Activated naive CD4-positive, alpha-beta T cell treated with anti-CD3 and anti-CD28 coated beads, Interleukin-2, amount 10 ng/mL, durations not matched to agents 7 days and 5 days (primary cell): Measurements from ENCODE around the gene IZUMO1R.

Experiments used
- CTCF ChIA-PET: fragments of 350-600 bp; sonication (Branson Sonifier 250); formaldehyde crosslinking; loops from one replicate; lab custom pipeline; 2021; ENCODE audit warnings: antibody characterized with exemption; lab: Charles Lee
- DNase-seq: peaks from one replicate; pipeline ENCODE4 v3.0.0-alpha.2; 2020
- H3K27ac Mint-ChIP-seq: one replicate; pipeline ENCODE4 v1.8.0; 2021; ENCODE audit warnings: mild to moderate bottlenecking, moderate library complexity, mixed read lengths
- H3K27me3 Mint-ChIP-seq: one replicate; pipeline ENCODE4 v1.8.0; 2021; ENCODE audit warnings: mild to moderate bottlenecking, mixed read lengths
- H3K36me3 Mint-ChIP-seq: one replicate; pipeline ENCODE4 v1.8.0; 2021; ENCODE audit warnings: mixed read lengths
- H3K4me1 Mint-ChIP-seq: one replicate; pipeline ENCODE4 v1.8.0; 2021; ENCODE audit warnings: mixed read lengths
- H3K4me3 Mint-ChIP-seq: one replicate; pipeline ENCODE4 v1.8.0; 2021; ENCODE audit warnings: mild to moderate bottlenecking, moderate library complexity, mixed read lengths
- H3K9me3 Mint-ChIP-seq: one replicate; pipeline ENCODE4 v1.8.0; 2021; ENCODE audit warnings: mixed read lengths

Gene IZUMO1R

GRCh38 chr11:94308024-94308423 lies 3.6 kb downstream of the IZUMO1R start:
- Mint-ChIP-seq H3K4me3 (no peak overlapping the region), H3K27me3 (peaks cover 3% of the 10 kb centered on the region), H3K27ac (no peak overlapping the region), H3K36me3 (no peaks in the 10 kb centered on the region), H3K9me3 (no peaks in the 10 kb centered on the region), H3K4me1 (no peaks in the 10 kb centered on the region)
- no peak for DNase-seq
- CTCF ChIA-PET: no interaction called here

DNA sequence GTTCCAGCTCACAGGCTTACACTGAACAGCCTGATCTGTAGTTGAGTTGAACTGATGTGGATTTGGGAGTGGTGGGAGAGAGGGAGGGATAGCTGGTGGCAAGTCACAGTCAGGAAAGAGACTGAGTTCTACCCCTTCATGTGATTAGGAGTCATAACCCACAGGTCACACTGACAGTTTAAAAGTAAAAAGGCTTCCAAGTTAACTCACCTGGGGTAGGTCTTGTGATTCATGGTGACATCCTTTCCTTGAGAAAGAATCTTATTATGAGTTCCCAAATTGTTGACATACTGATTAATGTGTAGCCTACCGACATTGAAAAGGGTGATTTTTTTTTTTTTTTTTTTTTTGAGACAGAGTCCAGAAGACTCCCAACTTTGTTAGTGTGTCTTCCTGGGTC lies 5.4 kb downstream of the IZUMO1R start:
- Mint-ChIP-seq H3K36me3 (no peaks in the 10 kb centered on the region), H3K27me3 (peaks cover 3% of the 10 kb centered on the region), H3K27ac (no peak overlapping the region), H3K4me1 (no peaks in the 10 kb centered on the region), H3K4me3 (no peak overlapping the region), H3K9me3 (no peaks in the 10 kb centered on the region)
- CTCF ChIA-PET: no interaction called here
- DNase-seq: no peak

DNA sequence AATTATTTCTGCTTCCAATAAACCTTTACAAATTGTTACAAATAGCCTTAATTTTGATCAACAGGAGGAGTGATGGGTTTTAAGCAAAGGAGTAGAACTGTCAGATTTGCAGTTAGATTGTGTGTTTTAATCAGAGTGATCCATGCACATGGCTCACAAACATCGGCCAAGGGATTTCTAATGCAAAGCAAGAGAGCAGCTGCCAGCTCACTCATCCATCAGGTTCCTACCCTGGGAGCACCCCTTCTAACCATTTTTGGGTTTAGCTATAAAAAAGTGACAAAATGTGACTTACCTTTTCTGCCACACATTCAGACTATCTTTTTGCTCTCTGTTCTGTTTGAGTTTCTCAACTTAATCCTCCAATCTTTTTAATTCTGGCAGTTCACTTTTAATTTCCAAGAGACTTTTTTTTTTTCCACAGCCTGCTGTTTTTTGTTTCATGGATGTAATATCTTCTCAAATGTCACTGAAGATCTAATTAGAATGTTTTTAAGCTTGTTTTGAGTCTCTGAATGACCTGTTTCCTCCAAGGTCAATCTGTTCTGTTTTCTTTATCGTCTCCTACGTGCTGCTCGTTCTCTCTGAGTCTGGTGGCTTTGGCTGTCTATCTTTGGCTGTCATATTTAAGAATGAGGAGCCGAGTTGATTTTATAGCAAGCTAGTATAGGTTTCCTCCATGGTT lies 6.0 kb downstream of the IZUMO1R start:
- Mint-ChIP-seq H3K36me3 (no peaks in the 10 kb centered on the region), H3K4me3 (no peak overlapping the region), H3K9me3 (no peaks in the 10 kb centered on the region), H3K4me1 (no peaks in the 10 kb centered on the region), H3K27ac (no peak overlapping the region), H3K27me3 (peaks cover 3% of the 10 kb centered on the region)
- no peak for DNase-seq
- CTCF ChIA-PET: interaction anchor here (0.8 kb wide), 1 partner anchor 13 kb away, joined by 3 read pairs; no protein-coding TSS in a partner anchor

- CTCF ChIA-PET: no interaction called here
- no peaks in the 10 kb centered on the region for H3K27me3 Mint-ChIP-seq
Measured at GRCh38 chr11:94312339-94312738, 8.0 kb downstream of the IZUMO1R start.

GRCh38 chr11:94314064-94314463 lies 9.7 kb downstream of the IZUMO1R start:
- CTCF ChIA-PET: no interaction called here

More at GRCh38 chr11:94312339-94312738, 8.0 kb downstream of the IZUMO1R start:
- DNase-seq: no peak
- H3K4me1 Mint-ChIP-seq: no peaks in the 10 kb centered on the region
- no peaks in the 10 kb centered on the region for H3K36me3 Mint-ChIP-seq
- H3K9me3 Mint-ChIP-seq: no peaks in the 10 kb centered on the region
- no peak overlapping the region for H3K4me3 Mint-ChIP-seq
- H3K27ac Mint-ChIP-seq: no peak overlapping the region

GRCh38 chr11:94315664-94316063 lies 11.3 kb downstream of the IZUMO1R start:
- H3K27ac Mint-ChIP-seq: no peak overlapping the region
- H3K4me3 Mint-ChIP-seq: no peak overlapping the region
- DNase-seq: no peak
- no peaks in the 10 kb centered on the region for H3K36me3 Mint-ChIP-seq
- CTCF ChIA-PET: interaction anchor here (1.0 kb wide), 1 partner anchor 143 kb away, joined by 3 read pairs; no protein-coding TSS in a partner anchor
- no peaks in the 10 kb centered on the region for H3K27me3 Mint-ChIP-seq
- no peaks in the 10 kb centered on the region for H3K4me1 Mint-ChIP-seq
- H3K9me3 Mint-ChIP-seq: no peaks in the 10 kb centered on the region

More at GRCh38 chr11:94314064-94314463, 9.7 kb downstream of the IZUMO1R start:
- no peak overlapping the region for H3K4me3 Mint-ChIP-seq
- H3K27me3 Mint-ChIP-seq: no peaks in the 10 kb centered on the region
- no peaks in the 10 kb centered on the region for H3K4me1 Mint-ChIP-seq
- H3K9me3 Mint-ChIP-seq: no peaks in the 10 kb centered on the region
- no peaks in the 10 kb centered on the region for H3K36me3 Mint-ChIP-seq
- no peak for DNase-seq
- no peak overlapping the region for H3K27ac Mint-ChIP-seq

DNA sequence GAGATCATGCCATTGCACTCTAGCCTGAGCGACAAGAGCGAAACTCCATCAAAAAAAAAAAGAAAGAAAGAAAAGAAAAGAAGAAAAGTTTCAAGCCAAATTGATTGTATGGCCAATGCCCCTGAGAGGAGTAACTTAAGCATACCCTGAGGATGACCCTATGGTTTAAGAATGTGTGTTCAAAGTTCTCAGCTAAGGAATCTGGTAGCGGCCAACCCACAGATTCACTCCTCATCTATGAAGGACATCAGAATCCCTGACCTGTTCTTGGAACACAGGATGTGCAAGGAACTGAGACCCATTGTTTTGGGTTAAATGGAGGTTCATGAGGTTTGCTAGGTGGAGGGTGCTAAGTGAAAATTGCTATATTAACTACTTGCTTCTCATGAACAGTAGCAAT lies 18.1 kb downstream of the IZUMO1R start:
- Mint-ChIP-seq H3K27ac (no peak overlapping the region), H3K36me3 (no peaks in the 10 kb centered on the region), H3K4me3 (no peak overlapping the region), H3K9me3 (no peaks in the 10 kb centered on the region), H3K27me3 (no peaks in the 10 kb centered on the region), H3K4me1 (no peaks in the 10 kb centered on the region)
- CTCF ChIA-PET: no interaction called here
- no peak for DNase-seq

GRCh38 chr11:94325681-94326080 lies 21.3 kb downstream of the IZUMO1R start:
- no peak overlapping the region for H3K27ac Mint-ChIP-seq
- H3K4me3 Mint-ChIP-seq: no peak overlapping the region
- peak; percentile 75 for DNase-seq
- no peaks in the 10 kb centered on the region for H3K27me3 Mint-ChIP-seq
- CTCF ChIA-PET: interaction anchor here (0.8 to 1.8 kb wide), 5 partner anchors 10 to 180 kb away, joined by 3 to 11 read pairs (median 3); no protein-coding TSS in a partner anchor
- no peaks in the 10 kb centered on the region for H3K36me3 Mint-ChIP-seq
- no peaks in the 10 kb centered on the region for H3K4me1 Mint-ChIP-seq
- no peaks in the 10 kb centered on the region for H3K9me3 Mint-ChIP-seq

- no peaks in the 10 kb centered on the region for H3K27me3 Mint-ChIP-seq
- no peak overlapping the region for H3K27ac Mint-ChIP-seq
- no peak overlapping the region for H3K4me3 Mint-ChIP-seq
- H3K4me1 Mint-ChIP-seq: no peaks in the 10 kb centered on the region
- CTCF ChIA-PET: interaction anchor here (1.0 to 1.8 kb wide), 4 partner anchors 29 to 185 kb away, joined by 3 to 11 read pairs (median 6); partner anchors contain the start of gene C11orf97
- no peak for DNase-seq
- H3K9me3 Mint-ChIP-seq: no peaks in the 10 kb centered on the region
- H3K36me3 Mint-ChIP-seq: no peaks in the 10 kb centered on the region
Measured at GRCh38 chr11:94326947-94327346, 22.6 kb downstream of the IZUMO1R start.

- Mint-ChIP-seq H3K9me3 (no peaks in the 10 kb centered on the region), H3K4me3 (no peak overlapping the region), H3K27ac (no peak overlapping the region), H3K4me1 (no peaks in the 10 kb centered on the region), H3K36me3 (no peaks in the 10 kb centered on the region), H3K27me3 (no peaks in the 10 kb centered on the region)
- CTCF ChIA-PET: no interaction called here
- no peak for DNase-seq
Measured at GRCh38 chr11:94328587-94329080, 24.3 kb downstream of the IZUMO1R start.

DNA sequence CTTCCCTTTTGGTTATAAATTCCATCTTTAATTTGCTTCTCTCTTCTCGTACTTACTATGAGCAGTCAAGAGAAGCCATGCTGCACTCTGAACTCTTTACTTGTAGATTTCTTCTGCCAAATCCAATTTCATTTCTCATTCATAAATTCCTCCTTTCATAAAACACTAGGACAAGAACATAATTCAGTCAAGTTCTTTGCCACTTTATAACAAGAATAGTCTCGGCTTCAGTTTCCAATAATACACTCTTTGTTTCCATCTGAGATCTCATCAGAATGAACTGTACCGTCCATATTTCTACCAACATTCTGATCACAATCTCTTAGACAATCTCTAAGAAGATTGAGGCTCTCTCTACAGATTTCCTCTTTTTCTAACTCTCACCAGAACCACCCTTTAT lies 25.1 kb downstream of the IZUMO1R start:
- DNase-seq: no peak
- no peaks in the 10 kb centered on the region for H3K27me3 Mint-ChIP-seq
- H3K9me3 Mint-ChIP-seq: no peaks in the 10 kb centered on the region
- H3K27ac Mint-ChIP-seq: no peak overlapping the region
- H3K36me3 Mint-ChIP-seq: no peaks in the 10 kb centered on the region
- H3K4me3 Mint-ChIP-seq: no peak overlapping the region
- no peaks in the 10 kb centered on the region for H3K4me1 Mint-ChIP-seq
- CTCF ChIA-PET: no interaction called here

DNA sequence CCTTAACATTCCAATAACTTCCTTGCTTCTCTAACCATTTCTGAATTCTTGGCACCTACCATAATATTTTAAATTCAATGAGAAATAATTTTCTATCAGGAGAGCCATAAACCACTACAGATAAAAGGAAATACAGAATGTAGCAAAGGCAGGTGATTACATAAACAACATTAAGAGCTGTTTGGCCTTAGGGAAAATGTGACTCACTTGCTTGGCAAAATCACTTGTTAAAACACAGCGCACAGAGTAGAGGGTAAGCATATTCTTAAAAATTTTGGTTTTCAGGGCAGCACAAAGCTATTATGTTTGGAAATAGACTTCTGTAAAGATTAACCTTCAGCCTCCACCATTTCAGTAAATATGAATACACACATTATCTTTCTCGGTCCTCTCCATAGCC lies 26.4 kb downstream of the IZUMO1R start:
- no peaks in the 10 kb centered on the region for H3K27me3 Mint-ChIP-seq
- no peaks in the 10 kb centered on the region for H3K4me1 Mint-ChIP-seq
- no peaks in the 10 kb centered on the region for H3K9me3 Mint-ChIP-seq
- CTCF ChIA-PET: no interaction called here
- no peak overlapping the region for H3K4me3 Mint-ChIP-seq
- H3K27ac Mint-ChIP-seq: no peak overlapping the region
- no peaks in the 10 kb centered on the region for H3K36me3 Mint-ChIP-seq
- DNase-seq: no peak

DNA sequence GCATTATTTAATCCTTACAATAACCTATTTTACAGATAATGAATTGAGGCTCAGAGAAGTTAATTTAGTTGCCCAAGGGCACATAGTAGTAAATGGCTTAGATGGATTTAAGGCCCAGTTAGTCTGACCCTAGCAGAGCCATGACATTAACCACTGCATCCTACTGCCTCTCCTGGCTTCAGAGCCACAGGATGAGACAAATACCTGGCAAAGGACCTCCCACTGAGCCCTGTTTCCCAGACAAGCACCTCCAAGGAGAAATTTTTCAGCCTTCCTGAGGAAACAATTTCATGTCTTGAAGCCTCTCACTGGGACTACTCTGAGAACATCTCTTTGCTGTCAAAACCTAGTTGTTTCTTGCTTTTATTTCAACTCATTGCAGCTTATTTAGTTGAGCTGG lies 28.4 kb downstream of the IZUMO1R start:
- CTCF ChIA-PET: no interaction called here
- Mint-ChIP-seq H3K4me3 (no peak overlapping the region), H3K27ac (no peak overlapping the region), H3K36me3 (no peaks in the 10 kb centered on the region), H3K4me1 (no peaks in the 10 kb centered on the region), H3K27me3 (no peaks in the 10 kb centered on the region), H3K9me3 (no peaks in the 10 kb centered on the region)
- no peak for DNase-seq

- DNase-seq: no peak
- CTCF ChIA-PET: interaction anchor here (0.8 kb wide), 1 partner anchor 10 kb away, joined by 3 read pairs; no protein-coding TSS in a partner anchor
- Mint-ChIP-seq H3K27me3 (no peaks in the 10 kb centered on the region), H3K9me3 (no peaks in the 10 kb centered on the region), H3K27ac (no peak overlapping the region), H3K4me1 (no peaks in the 10 kb centered on the region), H3K4me3 (no peak overlapping the region), H3K36me3 (no peaks in the 10 kb centered on the region)
Measured at GRCh38 chr11:94336033-94336432, 31.7 kb downstream of the IZUMO1R start.

- Mint-ChIP-seq H3K36me3 (no peaks in the 10 kb centered on the region), H3K9me3 (no peaks in the 10 kb centered on the region), H3K4me3 (no peak overlapping the region), H3K27ac (no peak overlapping the region), H3K27me3 (no peaks in the 10 kb centered on the region), H3K4me1 (no peaks in the 10 kb centered on the region)
- DNase-seq: no peak
- CTCF ChIA-PET: no interaction called here
Measured at GRCh38 chr11:94338651-94339050, 34.3 kb downstream of the IZUMO1R start.
